Esophagus mucosa (tissue), 1 donor: ENCODE results near the gene MAGEA10. TPM values are rescaled to one million over a fixed set of nuclear protein-coding genes. Genes with fewer than 3 reads are reported as not detected.
"Not testable (repeated sequence)": the region's sequence is repeated elsewhere in the genome, so short reads cannot be mapped to it uniquely, and the experiment has no call there.

ENCODE experiments used
- ATAC-seq: fragments of 200-7000 bp; cut with Tn5 transposase; one replicate; pipeline ENCODE4 v1.9.1; 2020
- total RNA-seq: library from RNA; stranded (reverse); gene quantifications from one replicate; pipeline ENCODE4 v1.2.4, GENCODE V29; 2023
- donor health status: DM: yes; HTN: yes; CAD: no.

The MAGEA10 gene
- not detected for total RNA-seq

DNA sequence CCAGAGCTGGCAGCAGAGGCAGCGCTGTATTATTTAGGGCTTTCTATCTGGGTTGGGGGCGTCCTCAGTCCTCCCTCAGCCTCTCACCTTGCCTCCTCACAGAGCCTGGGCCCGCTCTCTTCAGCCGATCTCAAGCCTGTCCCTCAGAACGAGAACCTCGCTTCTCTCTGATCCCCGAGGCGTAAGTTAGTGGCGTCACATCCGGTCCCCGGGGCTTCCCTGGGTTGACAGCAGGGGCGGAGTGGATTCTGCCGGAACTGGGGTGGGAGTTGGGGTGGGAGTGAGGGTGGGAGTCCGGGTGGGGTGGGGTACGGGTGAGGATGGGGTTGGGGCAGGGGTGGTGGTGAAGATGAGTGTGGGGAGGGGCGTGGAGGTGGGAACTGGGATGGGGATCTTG is at the start of gene MAGEA10:
Gene MAGEA10, minus strand, starts transcription at position 190 of the 397 bp plus-strand sequence. CDS start 2,957 bp downstream, outside the sequence.
- ATAC-seq, result no peak

DNA sequence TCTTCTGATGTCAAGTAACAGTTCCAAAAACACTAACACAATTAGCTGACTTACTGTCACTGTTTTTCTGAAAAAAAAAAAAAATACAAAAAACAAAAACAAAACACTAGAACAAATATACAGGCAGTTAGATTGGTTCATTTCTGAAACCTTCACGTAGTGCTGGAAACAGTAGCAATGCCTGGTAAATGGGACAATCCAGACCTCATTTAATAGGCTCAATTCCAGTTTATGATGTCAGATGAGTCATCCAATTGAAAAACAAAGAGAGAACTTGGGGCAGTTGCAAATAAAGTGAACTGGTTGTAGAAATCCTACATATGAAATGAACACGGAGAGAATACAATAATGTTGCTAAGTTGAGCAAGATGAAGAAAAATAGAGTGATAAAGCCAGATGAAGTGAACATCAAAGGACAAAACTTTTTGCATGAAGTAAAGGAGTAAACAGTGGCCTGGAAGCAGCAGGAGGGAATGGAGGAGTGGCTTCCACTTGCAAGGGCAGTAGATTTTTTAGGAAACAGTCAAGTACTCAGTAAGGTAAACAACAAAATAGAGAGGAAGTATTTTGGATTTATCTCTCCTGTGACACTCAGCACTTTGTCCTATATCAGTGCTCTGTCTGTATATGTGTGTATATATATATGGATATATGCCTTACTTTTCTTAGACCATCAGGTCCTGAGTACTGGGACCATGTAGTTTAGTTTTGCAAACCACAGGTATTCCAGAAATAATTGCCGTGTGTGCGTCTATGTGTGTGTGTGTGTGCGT is 39.3 kb upstream of the MAGEA10 start:
- no peak for ATAC-seq

DNA sequence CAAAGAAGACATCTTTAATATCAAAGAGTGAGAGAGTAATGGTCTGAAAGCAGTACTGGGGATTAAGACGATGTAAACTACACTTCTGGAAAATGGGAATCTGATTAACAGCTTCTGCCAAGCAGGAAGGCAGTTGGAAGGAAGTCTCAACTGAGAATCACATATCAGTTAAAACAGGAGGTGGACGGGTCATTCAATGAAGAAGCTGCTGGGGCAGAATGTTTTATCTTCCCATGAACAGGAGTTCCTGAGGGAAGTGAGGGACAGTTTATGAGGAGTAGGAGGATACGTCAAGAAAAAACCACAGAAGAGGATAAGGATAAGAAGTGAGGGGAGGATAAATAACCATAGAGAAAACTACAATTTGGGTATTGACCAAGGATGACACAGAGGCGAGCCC is 38.7 kb upstream of the MAGEA10 start:
- no peak for ATAC-seq

DNA sequence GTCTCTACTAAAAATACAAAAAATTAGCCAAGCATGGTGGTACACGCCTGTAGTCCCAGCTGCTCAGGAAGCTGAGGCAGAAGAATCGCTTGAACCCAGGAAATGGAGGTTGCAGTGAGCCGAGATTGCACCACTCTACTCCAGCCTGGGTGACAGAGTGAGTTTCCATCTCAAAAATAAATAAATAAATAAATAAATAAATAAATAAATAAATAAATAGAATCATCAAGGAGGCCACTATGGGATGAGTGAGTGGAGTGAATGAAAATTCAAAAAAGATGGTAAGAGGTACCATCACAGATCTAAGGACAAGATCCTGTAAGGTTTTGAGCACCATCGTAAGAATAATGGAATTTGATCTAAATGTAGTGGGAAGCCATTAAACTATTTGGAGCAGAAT is 37.5 kb upstream of the MAGEA10 start:
- ATAC-seq, result not testable (repeated sequence)

DNA sequence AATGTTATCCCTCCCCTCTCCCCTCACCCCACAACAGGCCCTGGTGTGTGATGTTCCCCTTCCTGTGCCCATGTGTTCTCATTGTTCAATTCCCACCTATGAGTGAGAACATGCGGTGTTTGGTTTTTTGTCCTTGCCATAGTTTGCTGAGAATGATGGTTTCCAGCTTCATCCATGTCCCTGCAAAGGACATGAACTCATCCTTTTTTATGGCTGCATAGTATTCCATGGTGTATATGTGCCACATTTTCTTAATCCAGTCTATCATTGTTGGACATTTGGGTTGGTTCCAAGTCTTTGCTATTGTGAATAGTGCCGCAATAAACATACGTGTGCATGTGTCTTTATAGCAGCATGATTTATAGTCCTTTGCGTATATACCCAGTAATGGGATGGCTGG is 35.5 kb upstream of the MAGEA10 start:
- not testable (repeated sequence) for ATAC-seq

DNA sequence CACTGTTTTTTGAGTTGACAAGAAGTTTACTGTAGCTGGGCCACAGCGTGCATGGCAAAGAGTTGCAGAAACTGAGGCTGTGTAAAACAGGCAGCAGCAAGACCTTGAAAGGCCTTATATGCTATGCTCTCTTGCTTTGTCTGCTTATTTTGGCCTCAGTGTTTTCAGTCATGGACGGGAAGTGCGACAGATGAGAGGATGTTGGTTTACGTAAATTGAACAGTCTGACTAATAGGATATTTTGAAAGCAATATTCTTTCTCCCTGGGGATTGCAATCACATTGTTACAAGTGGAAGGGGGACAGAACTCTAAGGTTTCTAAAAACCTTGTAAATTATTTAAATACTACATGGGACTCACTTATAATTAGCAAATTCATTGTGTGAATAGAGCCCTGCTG is 32.2 kb upstream of the MAGEA10 start:
- no peak for ATAC-seq

DNA sequence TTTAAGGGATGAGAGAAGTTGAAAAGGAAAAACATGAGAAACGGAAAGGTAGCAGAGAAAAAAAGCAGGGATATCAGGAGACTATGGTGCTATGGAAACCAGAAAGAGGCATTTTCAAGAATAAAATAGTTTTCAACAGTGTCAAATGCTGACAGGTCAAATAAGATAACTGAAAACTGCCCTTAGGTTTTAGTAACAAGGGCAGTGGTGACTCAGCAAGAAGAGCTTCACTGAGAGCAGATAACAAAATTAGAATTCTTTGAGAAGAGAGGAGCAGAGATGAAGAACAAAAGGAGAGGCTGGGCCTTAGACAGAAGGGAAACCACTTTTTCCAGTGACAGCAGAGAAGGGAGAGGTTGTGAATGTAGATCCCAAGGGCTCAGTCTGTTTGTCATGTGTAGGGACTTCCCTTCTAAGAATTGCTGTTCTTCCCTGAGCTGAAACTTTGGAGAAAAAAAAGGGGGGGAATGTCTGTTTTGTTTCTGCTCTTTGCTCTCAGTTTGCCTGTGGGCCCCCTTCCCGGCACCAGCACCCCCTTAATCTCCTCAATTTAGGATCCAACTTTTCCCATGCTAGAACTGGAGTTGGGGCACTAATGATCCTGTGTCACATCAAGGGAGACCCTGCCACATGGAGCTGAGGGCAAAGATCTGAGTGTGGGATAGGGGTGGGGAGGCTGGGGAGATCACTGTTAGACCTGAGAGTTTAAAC is 26.8 kb upstream of the MAGEA10 start:
- no peak for ATAC-seq

DNA sequence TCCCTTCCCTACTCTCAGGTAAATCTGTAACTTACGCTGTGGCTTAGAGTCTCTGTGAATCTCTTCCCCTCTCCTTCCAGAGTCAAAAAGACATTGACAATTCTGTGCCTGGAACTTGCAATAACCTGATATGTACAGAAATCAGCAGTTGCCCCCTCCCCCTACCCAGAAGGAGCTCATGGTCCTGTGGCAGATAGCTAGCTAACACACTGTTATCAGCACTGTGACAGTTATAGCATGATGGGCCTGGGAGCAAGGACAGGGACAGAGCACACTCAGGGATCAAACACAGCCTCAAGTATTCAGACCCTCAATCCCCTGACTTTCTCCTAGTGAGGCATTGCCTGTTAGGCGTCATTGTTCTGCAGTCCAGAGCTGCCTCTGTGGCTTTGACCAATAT is 18.7 kb upstream of the MAGEA10 start:
- no peak for ATAC-seq

DNA sequence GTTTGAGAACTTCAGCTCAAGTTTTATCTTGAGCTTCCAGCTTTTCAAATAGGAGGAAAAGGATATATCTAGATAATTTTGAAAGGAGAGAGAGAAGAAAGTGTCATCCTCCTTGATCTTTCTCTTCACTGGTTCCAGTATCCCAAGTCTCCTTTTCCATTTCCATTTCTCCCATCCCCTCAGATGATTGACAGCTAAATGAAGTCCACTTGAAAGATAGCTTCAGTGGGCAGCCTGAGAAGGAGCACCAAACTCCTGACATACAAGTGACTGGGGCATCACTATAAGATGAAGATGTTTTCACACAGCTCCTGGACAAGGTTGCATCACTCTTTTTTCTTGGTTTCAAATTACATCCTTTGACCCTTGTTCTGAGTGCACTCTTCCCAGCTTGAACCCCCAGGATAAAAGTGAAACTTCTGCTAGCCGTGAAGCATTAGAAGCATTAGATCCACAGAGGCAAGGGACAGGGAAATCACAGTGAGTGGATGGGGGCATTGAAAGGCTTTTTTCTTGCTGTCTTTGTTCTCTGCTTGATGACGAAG is 17.5 kb upstream of the MAGEA10 start:
- ATAC-seq, result no peak

DNA sequence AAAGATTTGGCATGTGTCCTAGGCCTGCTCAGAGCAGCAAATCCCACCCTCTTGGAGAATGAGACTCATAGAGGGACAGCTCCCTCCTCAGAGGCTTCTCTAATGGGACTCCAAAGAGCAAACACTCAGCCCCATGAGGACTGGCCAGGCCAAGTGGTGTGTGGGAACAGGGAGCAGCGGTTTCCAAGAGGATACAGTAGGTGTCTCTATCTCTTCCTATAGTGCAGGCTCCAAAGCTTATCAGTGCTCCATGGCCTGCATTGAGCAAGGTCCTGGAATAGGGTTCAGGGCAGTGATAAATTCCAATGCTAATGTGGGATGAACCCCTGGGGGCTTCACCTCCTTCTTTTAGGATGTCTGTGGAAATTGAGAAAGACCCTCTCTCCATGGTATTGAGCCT is 15.7 kb upstream of the MAGEA10 start:
- ATAC-seq, result no peak

DNA sequence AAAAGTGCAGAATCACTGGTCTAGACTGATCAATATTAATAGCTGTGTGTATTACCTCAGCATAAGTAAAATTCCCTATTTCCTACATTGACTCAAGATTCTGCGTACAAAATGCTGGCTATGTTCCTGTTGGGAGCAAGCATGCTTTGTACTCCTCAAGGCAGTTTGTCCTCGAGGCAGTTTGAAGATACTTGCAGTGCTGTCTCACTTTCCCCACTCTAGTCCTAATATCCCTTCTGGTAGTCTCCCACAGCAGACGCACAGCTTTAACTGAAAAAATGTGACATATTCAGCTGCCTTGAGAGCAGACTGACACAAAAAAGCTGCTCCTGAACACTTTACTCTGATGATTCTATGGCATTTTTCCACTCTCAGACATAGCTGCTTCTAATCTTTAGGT is 12.9 kb upstream of the MAGEA10 start:
- no peak for ATAC-seq

DNA sequence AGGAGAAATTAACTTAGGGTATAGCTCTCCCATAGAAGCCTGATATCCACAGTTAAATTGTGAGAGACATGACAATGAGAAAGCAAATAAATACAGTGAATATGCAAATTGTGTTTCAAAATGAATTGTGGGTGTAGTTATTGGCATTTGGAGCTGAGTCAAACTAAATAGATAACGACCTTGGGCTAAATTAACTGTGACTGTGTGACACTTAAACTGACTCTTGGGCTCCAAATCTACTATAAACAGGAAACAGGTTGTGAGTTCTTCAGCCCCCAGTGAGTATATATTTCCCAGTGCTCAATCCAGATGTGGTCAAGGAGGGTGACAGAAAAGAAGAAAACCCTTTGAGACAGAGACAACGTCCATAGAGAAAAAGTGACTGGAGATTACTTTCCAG is 11.3 kb upstream of the MAGEA10 start:
- ATAC-seq, result no peak

DNA sequence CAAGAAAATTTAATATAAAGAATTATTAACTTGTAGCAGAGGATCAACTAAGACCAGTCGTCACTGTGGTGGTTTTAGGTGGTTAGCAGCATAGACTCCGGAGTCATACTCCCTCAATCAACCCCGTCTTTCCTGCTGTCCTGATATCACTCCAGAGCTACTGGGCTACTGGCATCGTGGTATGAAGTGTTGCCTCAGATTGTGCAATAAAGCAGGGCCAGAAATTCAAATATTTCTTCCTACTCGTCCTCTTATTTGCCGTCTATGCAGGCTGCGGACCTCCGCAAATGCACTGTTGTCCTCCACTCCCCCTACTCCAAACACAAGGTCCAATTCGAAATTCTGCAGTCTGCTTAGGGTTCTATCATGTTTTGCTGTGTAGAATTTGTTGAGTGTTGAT is 1.2 kb upstream of the MAGEA10 start:
- ATAC-seq, result no peak

DNA sequence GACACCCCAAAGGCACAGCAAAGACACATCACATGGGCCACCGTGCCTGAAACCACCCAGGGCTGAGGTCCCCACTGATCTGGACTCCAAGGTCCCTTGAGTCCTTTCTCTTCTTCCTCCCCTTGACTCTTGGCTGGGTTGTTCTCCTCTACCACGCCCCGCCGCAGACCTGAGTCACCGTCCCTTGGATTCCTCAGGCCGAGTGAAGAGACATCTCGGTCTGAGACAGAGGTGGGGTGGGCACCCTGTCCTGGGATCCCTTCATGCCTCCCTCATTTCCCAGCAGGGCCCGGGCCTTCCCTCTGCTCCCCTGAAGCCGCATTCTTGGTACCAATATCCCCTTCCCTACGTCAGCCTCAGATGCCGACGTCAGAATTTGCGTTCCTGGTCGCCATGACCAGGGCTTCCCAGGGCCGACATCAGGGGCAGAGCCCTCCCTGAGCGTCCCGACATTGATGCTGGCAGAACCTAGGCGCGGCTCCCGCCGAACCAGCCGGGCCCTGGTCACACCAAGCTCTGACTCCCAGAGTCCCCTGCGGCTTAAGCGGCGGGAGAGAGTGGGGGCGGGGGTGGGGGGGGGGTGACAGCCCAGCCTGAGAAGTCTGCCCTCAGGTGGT is 498 bp downstream of the MAGEA10 start:
- no peak for ATAC-seq

DNA sequence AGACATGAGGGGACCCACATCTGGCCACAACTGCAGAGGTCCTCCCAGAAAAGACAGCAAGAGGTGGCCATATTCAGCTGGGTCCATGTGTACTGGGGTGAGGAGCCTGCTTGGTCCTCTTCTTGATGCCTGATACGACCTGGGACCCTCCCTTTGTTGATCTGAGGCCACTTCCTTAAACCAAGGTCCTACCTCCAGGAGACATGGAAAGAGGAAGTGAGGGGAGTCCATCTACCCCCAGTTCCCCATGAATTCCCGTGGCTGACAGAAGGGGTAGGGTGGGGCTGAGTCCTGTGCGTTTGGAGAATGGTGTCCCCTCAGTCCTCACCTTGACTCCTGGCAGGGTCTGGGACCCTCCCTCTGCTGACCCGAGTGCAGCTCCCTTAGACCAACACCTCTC is 2.1 kb downstream of the MAGEA10 start:
- no peak for ATAC-seq

DNA sequence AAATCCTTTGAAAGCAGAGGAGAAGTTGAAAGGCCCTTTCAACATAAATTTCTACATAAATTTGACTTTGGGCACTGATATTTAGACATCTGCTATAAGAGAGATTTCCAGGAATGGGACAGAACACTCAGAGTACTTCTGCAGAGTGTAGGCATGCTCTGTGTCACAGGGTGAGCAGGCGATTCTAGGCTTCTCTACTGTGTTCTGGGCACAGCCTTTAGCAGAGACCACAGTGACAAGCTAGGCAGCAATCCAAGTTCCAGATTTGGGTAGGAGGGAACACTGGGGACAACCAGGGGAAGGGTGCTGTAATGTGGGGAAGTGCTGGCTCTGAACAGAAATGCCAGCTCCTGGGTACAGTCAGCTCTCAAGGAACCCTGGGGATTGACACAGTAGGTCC is 6.9 kb downstream of the MAGEA10 start:
- ATAC-seq, result no peak

DNA sequence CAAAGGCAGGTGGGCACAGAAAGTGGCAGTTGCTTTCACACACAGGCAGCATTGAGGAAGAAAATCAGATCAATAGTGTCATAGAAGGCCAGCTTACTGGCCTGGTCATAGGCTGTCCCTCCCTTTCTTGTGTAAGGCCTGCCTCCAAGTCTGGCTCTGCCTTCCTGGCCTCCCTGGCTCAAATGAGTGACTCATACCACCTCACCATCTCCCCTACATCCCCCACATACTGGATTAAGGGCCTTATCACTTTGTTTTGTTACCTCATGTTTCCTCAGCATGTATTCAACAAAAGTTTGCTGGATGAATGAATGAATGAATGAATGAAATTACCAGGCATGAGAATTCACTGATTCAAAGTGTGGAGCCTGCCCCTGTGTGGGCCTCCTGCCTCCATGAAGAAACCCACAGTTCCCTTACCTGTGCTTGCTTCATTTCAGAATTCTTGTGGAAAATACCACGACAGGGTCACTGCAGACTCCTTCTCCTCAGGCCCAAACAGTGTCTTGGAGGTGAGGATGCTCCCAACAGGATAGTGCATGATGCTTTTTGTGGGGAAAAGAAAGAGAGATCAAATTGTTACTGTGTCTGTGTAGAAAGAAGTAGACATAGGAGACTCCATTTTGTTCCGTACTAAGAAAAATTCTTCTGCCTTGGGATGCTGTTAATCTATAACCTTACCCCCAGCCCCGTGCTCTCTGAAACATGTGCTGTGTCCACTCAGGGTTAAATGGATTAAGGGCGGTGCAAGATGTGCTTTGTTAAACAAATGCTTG is 9.1 kb downstream of the MAGEA10 start:
- not testable (repeated sequence) for ATAC-seq

DNA sequence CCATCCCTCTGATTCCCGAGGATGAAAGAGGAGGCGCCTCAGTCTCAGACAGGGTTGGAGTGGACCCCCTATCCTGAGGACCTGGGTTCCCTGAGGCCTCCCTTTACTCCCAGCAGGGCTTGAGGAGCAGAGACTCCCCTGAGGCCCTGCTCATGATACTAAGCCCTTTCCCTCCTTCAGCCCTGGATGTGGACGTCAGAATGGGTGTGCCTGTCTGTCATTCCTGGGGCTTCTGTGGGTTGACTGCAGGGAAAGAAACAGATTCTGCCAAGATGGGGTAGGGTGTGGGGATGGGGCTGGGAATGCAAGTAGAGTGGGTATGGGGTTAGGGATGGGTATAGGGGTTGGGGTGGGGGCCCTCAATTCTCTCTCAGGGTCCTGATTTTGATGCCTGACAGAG is 21.1 kb downstream of the MAGEA10 start:
- ATAC-seq, result no peak

DNA sequence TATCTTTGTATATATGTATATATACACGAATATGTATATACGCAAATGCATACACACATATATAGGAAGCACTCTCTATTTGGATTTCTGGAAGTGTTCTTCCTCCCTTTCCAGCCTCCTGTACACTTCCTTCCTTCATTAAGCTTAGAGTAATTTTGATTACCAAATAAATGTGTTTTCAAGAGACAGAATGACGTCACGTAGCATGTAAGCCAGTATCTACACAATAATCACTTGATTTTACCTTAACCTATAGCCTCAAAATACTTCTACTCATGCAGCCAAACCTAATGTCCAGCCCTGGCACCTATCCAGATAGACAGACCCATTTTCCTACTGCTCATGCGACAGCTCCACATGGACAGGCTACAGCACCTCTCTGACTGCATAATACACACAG is 29.9 kb downstream of the MAGEA10 start:
- no peak for ATAC-seq

DNA sequence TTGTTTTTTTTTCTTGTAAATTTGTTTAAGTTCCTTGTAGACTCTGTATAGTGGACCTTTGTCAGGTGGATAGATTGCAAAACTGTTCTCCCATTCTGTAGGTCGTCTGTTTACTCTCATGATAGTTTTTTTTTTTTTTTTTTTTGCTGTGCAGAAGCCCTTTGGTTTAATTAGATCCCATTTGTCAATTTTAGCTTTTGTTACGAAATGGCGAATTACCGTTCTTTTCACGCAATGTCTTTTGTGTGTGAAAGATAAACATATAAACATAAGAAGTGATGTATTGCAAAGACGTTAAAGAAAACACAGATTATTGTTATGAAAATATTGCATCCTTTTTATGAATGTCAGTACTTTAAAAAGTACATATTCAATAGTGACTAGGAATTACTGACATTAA is 34.5 kb downstream of the MAGEA10 start:
- no peak for ATAC-seq

DNA sequence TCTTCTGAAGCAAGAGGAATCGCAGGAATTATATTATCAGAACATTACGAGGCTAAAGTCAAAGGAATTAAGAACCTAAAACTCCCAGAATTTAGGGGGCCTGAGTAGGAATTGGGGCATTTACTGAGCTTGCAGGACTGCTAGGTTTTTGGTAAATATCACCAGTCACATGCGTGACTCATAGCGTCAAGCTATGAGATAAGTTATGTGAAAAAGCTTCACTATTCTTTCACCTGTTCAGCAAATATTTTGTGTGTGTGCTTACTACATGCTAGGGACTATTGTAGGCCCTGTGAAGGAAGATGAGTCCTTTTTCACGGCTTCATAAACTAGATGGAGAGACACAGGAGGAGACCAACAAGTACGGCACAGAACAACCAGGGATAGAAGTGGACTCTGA is 52.2 kb downstream of the MAGEA10 start:
- ATAC-seq, result no peak
